ENCODE data around the gene KCTD17. TPM values are rescaled to one million over a fixed set of nuclear protein-coding genes. Genes with fewer than 3 reads are reported as not detected.

Gene KCTD17
- total and polyA plus RNA-seq, 2 of the 4 experiments (the other 2 are of a cell fraction): 28.3 to 37.3 TPM

GRCh38 chr22:37014835-37015586, 36.5 kb upstream of the KCTD17 start:
- H3K4me3 ChIP-seq (ENCODE audit: insufficient read depth, low read depth, low read length): no peak overlapping the region
- H4K91ac ChIP-seq (ENCODE audit: insufficient read depth, low read depth, low read length): no peak overlapping the region
- BruUV-seq (replicated peaks): no TSS peak
- H3K27ac ChIP-seq (ENCODE audit: insufficient read depth, low read length): no peak overlapping the region
- H2AFZ ChIP-seq (replicated peaks; ENCODE audit: low read length, poor library complexity): no peak overlapping the region
- peaks cover 10 to 29% of the 10 kb centered on the region in 2 experiments for H3K79me1 ChIP-seq (ENCODE audit: low read depth in 1 of 2, low read length in 2 of 2)
- no peak overlapping the region for H2AK5ac ChIP-seq (ENCODE audit: low read depth, low read length)
- no peak overlapping the region for H3K23ac ChIP-seq (ENCODE audit: low read depth, low read length)
- WGBS, 2 experiments (ENCODE audit: extremely low coverage in 2 of 2, insufficient read length in 1 of 2): 89% methylated on average over 4 of the region's 12 CpGs; no CpG with 5 or more reads in 1 of the 2 experiments
- no peak overlapping the region for H2BK20ac ChIP-seq (ENCODE audit: low read depth, low read length)
- H4K20me1 ChIP-seq (ENCODE audit: insufficient read depth, low read length): peaks cover 23% of the 10 kb centered on the region
- no peak for DNase-seq
- H3K4me2 ChIP-seq (ENCODE audit: low read depth, low read length): no peak overlapping the region
- no peak overlapping the region for H4K8ac ChIP-seq (ENCODE audit: low read depth in 2 of 2, low read length in 2 of 2)
- TF ChIP-seq BHLHE40 (IDR thresholded peaks at IDR 0.05; ENCODE audit: low read depth, low read length) (no peak), RCOR1 (IDR thresholded peaks at IDR 0.05; ENCODE audit: insufficient replicate concordance, low read length) (no peak), ELK1 (IDR thresholded peaks at IDR 0.05; ENCODE audit: borderline replicate concordance, low read depth, low read length) (no peak), CHD1 (IDR thresholded peaks at IDR 0.05; ENCODE audit: low read depth, low read length) (no peak), SMC3 (IDR thresholded peaks at IDR 0.05; ENCODE audit: low read depth, low read length) (no peak), USF2 (IDR thresholded peaks at IDR 0.05; ENCODE audit: low read depth, low read length) (no peak)
- H3K27me3 ChIP-seq (ENCODE audit: control insufficient read depth, insufficient read depth, low read length): no peaks in the 10 kb centered on the region; the same call in 1 of the 2 replicates
- peaks cover 5% of the 10 kb centered on the region; the same call in 1 of the 2 replicates for H3K4me1 ChIP-seq (ENCODE audit: control insufficient read depth, insufficient read depth, low read length)
- H3K36me3 ChIP-seq (ENCODE audit: control insufficient read depth, insufficient read depth, low read length): peaks cover 12% of the 10 kb centered on the region
- no peak overlapping the region for H3K14ac ChIP-seq (replicated peaks; ENCODE audit: low read depth, low read length)
- no peak overlapping the region for H3K4ac ChIP-seq (ENCODE audit: low read depth, low read length)
- H4K5ac ChIP-seq (ENCODE audit: low read depth, low read length): no peak overlapping the region
- peaks cover 2% of the 10 kb centered on the region; the same call in 1 of the 2 replicates for H3K9me1 ChIP-seq (ENCODE audit: insufficient read depth, low read length)
- no peaks in the 10 kb centered on the region for H3K9me3 ChIP-seq (ENCODE audit: control insufficient read depth, insufficient read depth, low read length)
- H3K9ac ChIP-seq (ENCODE audit: low read depth, low read length): no peak overlapping the region
- H3K56ac ChIP-seq (ENCODE audit: extremely low read depth, insufficient read depth, low read length): no peak overlapping the region
- H2BK15ac ChIP-seq (ENCODE audit: low read depth, low read length): no peak overlapping the region
- ChIA-PET POLR2A (ENCODE audit: unreplicated experiment) (no interaction called here), CTCF (no interaction called here)
- no peak for ATAC-seq (ENCODE audit: low read depth)
- no peak overlapping the region for H2AK9ac ChIP-seq (replicated peaks; ENCODE audit: low read depth, low read length, poor library complexity)
- no peak overlapping the region for H2BK5ac ChIP-seq (ENCODE audit: low read depth, low read length, poor library complexity, severe bottlenecking)
- dilution Hi-C loops (cut with HindIII; ENCODE audit: low sequenced_read_pairs, unreplicated experiment): no loop called here
- H3K18ac ChIP-seq (ENCODE audit: low read depth, low read length): no peak overlapping the region
- no peak overlapping the region for H2BK120ac ChIP-seq (ENCODE audit: low read depth, low read length)
- intact Hi-C loops (cut with micrococcal nuclease): no loop called here
- in situ Hi-C loops (cut with MboI; ENCODE audit: low sequenced_read_pairs): no loop called here

Measured in IMR-90 (cell line).